Activated CD4-positive, alpha-beta memory T cell treated with anti-CD3 and anti-CD28 coated beads, Interleukin-2, amount 10 ng/mL, durations not matched to agents 7 days and 5 days (primary cell): Measurements from ENCODE around the gene BLOC1S4. TPM values are rescaled to one million over a fixed set of nuclear protein-coding genes. Genes with fewer than 3 reads are reported as not detected.
"Not testable (repeated sequence)": the region's sequence is repeated elsewhere in the genome, so short reads cannot be mapped to it uniquely, and the experiment has no call there.

Experiments
- CTCF ChIA-PET: fragments of 350-600 bp; sonication (Branson Sonifier 250); formaldehyde crosslinking; loops from one replicate; lab custom pipeline; 2021; ENCODE audit warnings: antibody characterized with exemption, inconsistent platforms; lab: Charles Lee
- POLR2A ChIA-PET: fragments of 350-600 bp; sonication (Branson Sonifier 250); formaldehyde crosslinking; loops from one replicate; lab custom pipeline; 2021; ENCODE audit warnings: antibody characterized with exemption; lab: Charles Lee
- DNase-seq: peaks from one replicate; pipeline ENCODE4 v3.0.0-alpha.2; 2020
- H3K27ac Mint-ChIP-seq: one replicate; pipeline ENCODE4 v1.8.0; 2021; ENCODE audit warnings: mild to moderate bottlenecking, mixed read lengths
- H3K27me3 Mint-ChIP-seq: one replicate; pipeline ENCODE4 v1.8.0; 2021; ENCODE audit warnings: mixed read lengths
- H3K36me3 Mint-ChIP-seq: one replicate; pipeline ENCODE4 v1.8.0; 2021; ENCODE audit warnings: low read depth, mixed read lengths
- H3K4me1 Mint-ChIP-seq: one replicate; pipeline ENCODE4 v1.8.0; 2021; ENCODE audit warnings: mixed read lengths
- H3K4me3 Mint-ChIP-seq: one replicate; pipeline ENCODE4 v1.8.0; 2021; ENCODE audit warnings: mild to moderate bottlenecking, mixed read lengths
- H3K9me3 Mint-ChIP-seq: one replicate; pipeline ENCODE4 v1.8.0; 2021; ENCODE audit warnings: mixed read lengths
- total RNA-seq, 2 experiments: library from RNA; stranded (reverse); gene quantifications; one replicate each; pipeline ENCODE4 v1.2.3, GENCODE V29; 2021

The BLOC1S4 gene, protein sequence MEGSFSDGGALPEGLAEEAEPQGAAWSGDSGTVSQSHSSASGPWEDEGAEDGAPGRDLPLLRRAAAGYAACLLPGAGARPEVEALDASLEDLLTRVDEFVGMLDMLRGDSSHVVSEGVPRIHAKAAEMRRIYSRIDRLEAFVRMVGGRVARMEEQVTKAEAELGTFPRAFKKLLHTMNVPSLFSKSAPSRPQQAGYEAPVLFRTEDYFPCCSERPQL
- 10 to 100 TPM; 22.9 to 23.2 TPM for total RNA-seq

GRCh38 chr4:6716018-6716911, at the start of gene BLOC1S4:
Gene BLOC1S4 (plus strand): TSS chr4:6716174. CDS start chr4:6716210, 36 bp downstream.
- H3K4me3 Mint-ChIP-seq, result peak within 1 kb of the TSS; percentile 88
- H3K9me3 Mint-ChIP-seq, result peaks cover 4% of the 10 kb centered on the region
- DNase-seq, result peak; percentile 91
- ChIA-PET POLR2A (interaction anchor here (0.6 to 6.7 kb wide), 20 partner anchors 8 to 386 kb away, joined by 3 to 84 read pairs (median 9); partner anchors contain the start of genes GRPEL1, KIAA0232, MRFAP1 and S100P), CTCF (interaction anchor here (0.9 to 5.6 kb wide), 12 partner anchors 9 to 354 kb away, joined by 3 to 145 read pairs (median 6); partner anchors contain the start of gene GRPEL1)
- H3K36me3 Mint-ChIP-seq, result peaks cover 17% of the 10 kb centered on the region
- H3K4me1 Mint-ChIP-seq, result peaks cover 36% of the 10 kb centered on the region
- no peaks in the 10 kb centered on the region for H3K27me3 Mint-ChIP-seq
- H3K27ac Mint-ChIP-seq, result peak within 1 kb of the TSS; percentile 87

DNA sequence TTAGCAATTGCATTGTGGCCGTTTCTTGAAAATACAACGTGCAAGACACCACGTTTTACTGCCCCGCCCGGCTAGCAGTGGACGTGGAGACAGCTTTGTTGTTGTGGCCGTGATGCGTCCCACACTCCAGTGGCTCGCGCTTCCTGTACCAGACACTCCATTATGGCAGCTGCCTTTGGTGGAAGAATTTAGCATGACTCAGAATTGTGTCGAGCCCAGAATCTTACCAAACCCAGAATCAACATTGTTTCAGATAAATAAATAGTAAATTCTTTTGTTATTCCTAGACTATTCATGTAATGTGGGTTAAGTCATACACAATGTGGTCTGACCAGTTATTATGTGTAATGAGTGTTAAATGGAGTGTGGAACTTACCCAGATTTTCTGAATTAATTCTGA, 47.6 kb upstream of the BLOC1S4 start:
- no peak for DNase-seq
- POLR2A ChIA-PET, result no interaction called here
- Mint-ChIP-seq H3K27me3 (peaks cover 6% of the 10 kb centered on the region), H3K27ac (no peak overlapping the region), H3K4me1 (peaks cover 4% of the 10 kb centered on the region), H3K9me3 (no peaks in the 10 kb centered on the region), H3K4me3 (no peak overlapping the region), H3K36me3 (no peaks in the 10 kb centered on the region)
- CTCF ChIA-PET, result no interaction called here

DNA sequence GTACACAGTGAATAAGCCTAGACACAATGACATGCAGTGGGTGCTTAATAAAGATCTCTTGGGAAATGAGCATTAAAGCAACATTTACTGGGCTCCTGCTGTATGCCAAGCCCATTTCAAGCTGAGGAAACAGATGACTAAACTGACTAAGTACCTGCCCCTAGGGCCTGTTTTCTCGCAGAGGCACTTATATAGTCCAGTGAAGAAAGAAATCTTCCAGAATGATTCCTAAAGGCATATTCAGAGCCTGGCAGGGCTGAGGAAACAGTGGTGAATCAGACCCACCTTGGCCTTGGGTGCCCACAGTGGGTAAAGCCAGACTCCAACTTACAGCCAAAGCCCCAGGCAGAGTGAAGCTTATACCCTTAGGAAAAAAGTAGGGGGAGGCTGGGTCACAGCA, 44.3 kb upstream of the BLOC1S4 start:
- H3K4me3 Mint-ChIP-seq, result no peak overlapping the region
- CTCF ChIA-PET, result interaction anchor here (1.1 to 6.8 kb wide), 3 partner anchors 20 to 47 kb away, joined by 3 to 180 read pairs (median 74); partner anchors contain the start of genes BLOC1S4 and S100P
- DNase-seq, result no peak
- no peaks in the 10 kb centered on the region for H3K9me3 Mint-ChIP-seq
- POLR2A ChIA-PET, result interaction anchor here (1.1 to 8.1 kb wide), 4 partner anchors 20 to 38 kb away, joined by 3 to 374 read pairs (median 75); partner anchors contain the start of genes MRFAP1, MRFAP1L1 and S100P
- H3K27ac Mint-ChIP-seq, result no peak overlapping the region
- H3K36me3 Mint-ChIP-seq, result peaks cover 29% of the 10 kb centered on the region
- peaks cover 28% of the 10 kb centered on the region for H3K4me1 Mint-ChIP-seq
- H3K27me3 Mint-ChIP-seq, result no peaks in the 10 kb centered on the region

DNA sequence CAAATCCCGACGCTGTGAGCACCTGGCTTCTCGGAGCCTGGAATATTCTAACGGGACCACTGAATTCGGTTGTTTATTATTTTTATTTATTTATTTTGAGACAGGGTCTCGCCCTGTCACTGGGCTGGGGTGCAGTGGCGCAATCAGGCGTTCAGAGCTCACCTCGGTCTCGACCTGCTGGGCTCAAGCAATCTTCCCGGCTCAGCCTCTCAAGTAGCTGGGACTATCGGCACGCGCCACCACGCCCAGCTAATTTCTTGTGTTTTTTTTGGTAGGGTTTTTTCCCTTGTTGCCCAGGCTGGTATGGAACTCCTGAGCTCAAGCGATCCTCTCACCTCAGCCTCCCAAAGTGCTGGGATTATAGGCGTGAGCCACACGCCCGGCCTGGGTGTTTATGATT, 43.8 kb upstream of the BLOC1S4 start:
- Mint-ChIP-seq H3K36me3 (peaks cover 34% of the 10 kb centered on the region), H3K27me3 (no peaks in the 10 kb centered on the region), H3K9me3 (no peaks in the 10 kb centered on the region), H3K27ac (no peak overlapping the region), H3K4me1 (peaks cover 33% of the 10 kb centered on the region), H3K4me3 (no peak overlapping the region)
- POLR2A ChIA-PET, result interaction anchor here (1.1 to 8.1 kb wide), 7 partner anchors 8 to 237 kb away, joined by 3 to 374 read pairs (median 20); partner anchors contain the start of genes BLOC1S4, MRFAP1, MRFAP1L1 and S100P
- no peak for DNase-seq
- CTCF ChIA-PET, result interaction anchor here (1.1 to 6.8 kb wide), 3 partner anchors 20 to 46 kb away, joined by 3 to 180 read pairs (median 74); partner anchors contain the start of genes BLOC1S4 and S100P

DNA sequence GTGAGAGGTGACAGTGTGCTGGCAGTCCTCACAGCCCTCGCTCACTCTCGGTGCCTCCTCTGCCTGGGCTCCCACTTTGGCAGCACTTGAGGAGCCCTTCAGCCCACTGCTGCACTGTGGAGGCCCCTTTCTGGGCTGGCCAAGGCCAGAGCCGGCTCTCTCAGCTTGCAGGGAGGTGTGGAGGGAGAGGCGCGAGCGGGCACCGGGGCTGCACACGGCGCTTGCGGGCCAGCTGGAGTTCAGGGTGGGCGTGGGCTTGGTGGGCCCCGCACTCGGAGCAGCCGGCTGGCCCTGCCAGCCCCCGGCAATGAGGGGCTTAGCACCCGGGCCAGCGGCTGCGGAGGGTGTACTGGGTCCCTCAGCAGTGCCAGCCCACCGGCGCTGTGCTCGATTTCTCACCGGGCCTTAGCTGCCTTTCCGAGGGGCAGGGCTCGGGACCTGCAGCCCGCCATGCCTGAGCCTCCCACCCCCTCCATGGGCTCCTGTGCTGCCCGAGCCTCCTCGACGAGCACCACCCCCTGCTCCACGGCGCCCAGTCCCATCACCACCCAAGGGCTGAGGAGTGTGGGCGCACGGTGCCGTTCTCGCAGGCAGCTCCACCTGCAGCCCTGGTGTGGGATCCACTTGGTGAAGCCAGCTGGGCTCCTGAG, 43.3 kb upstream of the BLOC1S4 start:
- POLR2A ChIA-PET, result interaction anchor here (0.8 to 8.1 kb wide), 21 partner anchors 8 to 492 kb away, joined by 3 to 374 read pairs (median 6); partner anchors contain the start of genes BLOC1S4, GRPEL1, MAN2B2 and MRFAP1
- H3K9me3 Mint-ChIP-seq, H3K4me3 Mint-ChIP-seq, H3K27me3 Mint-ChIP-seq, H3K27ac Mint-ChIP-seq, DNase-seq: not testable (repeated sequence)
- CTCF ChIA-PET, result interaction anchor here (1.0 to 6.8 kb wide), 10 partner anchors 8 to 395 kb away, joined by 3 to 180 read pairs (median 28); partner anchors contain the start of genes BLOC1S4, GRPEL1, MRFAP1 and MRFAP1L1
- Mint-ChIP-seq H3K36me3 (peaks cover 39% of the 10 kb centered on the region), H3K4me1 (peaks cover 39% of the 10 kb centered on the region)

DNA sequence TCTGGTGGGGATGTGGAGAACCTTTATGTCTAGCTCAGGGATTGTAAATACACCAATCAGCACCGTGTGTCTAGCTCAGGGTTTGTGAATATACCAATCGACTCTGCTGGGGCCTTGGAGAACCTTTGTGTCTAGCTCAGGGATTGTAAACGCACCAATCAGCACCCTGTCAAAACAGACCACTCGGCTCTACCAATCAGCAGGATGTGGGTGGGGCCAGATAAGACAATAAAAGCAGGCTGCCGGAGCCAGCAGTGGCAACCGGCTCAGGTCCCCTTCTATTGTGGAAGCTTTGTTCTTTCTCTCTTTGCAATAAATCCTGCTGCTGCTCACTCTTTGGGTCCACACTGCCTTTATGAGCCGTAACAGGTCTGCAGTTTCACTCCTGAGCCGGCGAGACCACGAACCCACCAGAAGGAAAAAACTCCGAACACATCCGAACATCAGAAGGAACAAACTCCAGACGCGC, 42.7 kb upstream of the BLOC1S4 start:
- H3K36me3 Mint-ChIP-seq, result peaks cover 41% of the 10 kb centered on the region
- not testable (repeated sequence) for H3K27me3 Mint-ChIP-seq, H3K9me3 Mint-ChIP-seq
- H3K27ac Mint-ChIP-seq, result peak overlapping the region; percentile 96
- peaks cover 41% of the 10 kb centered on the region for H3K4me1 Mint-ChIP-seq
- POLR2A ChIA-PET, result interaction anchor here (0.8 to 8.1 kb wide), 24 partner anchors 9 to 493 kb away, joined by 3 to 374 read pairs (median 6); partner anchors contain the start of genes BLOC1S4, GRPEL1, MAN2B2 and MRFAP1
- peak overlapping the region; percentile 97 for H3K4me3 Mint-ChIP-seq
- peak; percentile 58 for DNase-seq
- CTCF ChIA-PET, result interaction anchor here (1.0 to 6.8 kb wide), 10 partner anchors 9 to 395 kb away, joined by 3 to 180 read pairs (median 28); partner anchors contain the start of genes BLOC1S4, GRPEL1, MRFAP1 and MRFAP1L1

DNA sequence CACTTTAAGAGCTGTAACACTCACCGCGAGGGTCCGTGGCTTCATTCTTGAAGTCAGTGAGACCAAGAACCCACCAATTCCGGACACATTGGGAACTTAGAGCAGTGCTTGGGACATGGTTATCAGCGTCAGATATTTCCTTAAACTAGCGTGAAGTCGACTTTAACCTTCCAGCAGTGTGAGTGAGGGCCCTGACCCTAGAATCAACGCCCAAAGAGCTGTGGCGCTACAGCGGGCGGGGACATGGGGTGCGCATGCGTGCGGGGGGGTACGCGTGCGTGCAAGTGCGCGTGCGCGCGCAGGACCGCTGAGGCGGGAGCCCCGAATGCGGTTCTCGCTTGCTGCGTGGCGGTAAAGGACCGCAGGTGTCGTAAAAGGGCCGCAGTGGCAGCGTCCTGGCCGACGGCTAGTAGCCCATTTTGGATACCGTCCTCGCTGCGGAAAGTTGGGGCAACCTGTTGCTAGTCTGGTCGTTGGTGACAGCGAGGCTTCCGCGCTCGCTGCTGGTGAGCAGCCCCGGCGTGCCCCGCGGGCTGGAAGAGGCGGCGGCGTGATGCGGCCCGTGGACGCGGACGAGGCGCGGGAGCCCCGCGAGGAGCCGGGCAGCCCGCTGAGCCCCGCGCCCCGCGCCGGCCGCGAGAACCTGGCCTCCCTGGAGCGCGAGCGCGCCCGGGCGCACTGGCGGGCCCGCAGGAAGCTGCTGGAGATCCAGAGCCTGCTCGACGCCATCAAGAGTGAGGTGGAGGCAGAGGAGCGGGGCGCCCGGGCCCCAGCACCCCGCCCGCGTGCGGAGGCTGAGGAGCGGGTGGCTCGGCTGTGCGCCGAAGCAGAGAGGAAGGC, 42.1 kb upstream of the BLOC1S4 start:
- Mint-ChIP-seq H3K27me3 (no peaks in the 10 kb centered on the region), H3K9me3 (no peaks in the 10 kb centered on the region), H3K4me1 (peaks cover 48% of the 10 kb centered on the region), H3K27ac (peak overlapping the region; percentile 96), H3K4me3 (peak overlapping the region; percentile 97), H3K36me3 (peaks cover 48% of the 10 kb centered on the region)
- ChIA-PET POLR2A (interaction anchor here (0.6 to 8.1 kb wide), 35 partner anchors 10 to 493 kb away, joined by 3 to 374 read pairs (median 5); partner anchors contain the start of genes BLOC1S4, GRPEL1, MAN2B2 and MRFAP1), CTCF (interaction anchor here (1.0 to 6.8 kb wide), 18 partner anchors 10 to 396 kb away, joined by 3 to 180 read pairs (median 7); partner anchors contain the start of genes BLOC1S4, GRPEL1, MAN2B2 and MRFAP1)
- peak; percentile 95 for DNase-seq

DNA sequence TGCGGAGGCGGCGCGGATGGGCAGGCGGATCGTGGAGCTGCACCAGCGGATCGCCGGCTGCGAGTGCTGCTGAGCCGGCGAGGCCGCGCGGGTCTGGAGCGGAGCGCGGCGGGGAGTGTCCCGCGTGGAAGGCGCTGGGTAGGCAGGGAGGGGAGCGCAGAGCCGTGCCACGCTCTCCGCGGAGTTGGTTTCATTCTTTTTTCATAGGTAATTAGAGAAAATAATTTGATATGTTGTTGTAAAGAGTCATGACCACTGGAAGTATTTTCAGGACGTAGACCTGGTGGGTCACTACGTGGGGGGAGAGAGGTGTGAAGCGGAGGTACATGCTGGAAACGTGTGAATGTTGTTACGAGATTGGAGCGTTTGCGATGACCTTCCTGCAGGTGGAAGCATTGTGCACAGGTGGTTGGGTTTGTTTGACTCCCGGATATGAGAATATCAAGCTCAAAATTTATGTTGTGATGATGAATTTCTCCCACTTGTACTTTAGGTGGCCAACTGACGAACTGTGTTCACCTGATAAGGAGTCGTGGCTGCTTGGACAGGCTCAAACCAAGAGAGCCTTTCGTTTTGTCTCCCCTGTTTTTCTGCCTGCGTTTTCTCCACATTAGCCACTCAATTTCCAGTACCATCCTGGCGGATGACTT, 41.3 kb upstream of the BLOC1S4 start:
- peak; percentile 76 for DNase-seq
- peak overlapping the region; percentile 97 for H3K4me3 Mint-ChIP-seq
- CTCF ChIA-PET, result interaction anchor here (0.7 to 6.8 kb wide), 20 partner anchors 9 to 395 kb away, joined by 3 to 180 read pairs (median 6); partner anchors contain the start of genes BLOC1S4, GRPEL1, MAN2B2 and MRFAP1
- peak overlapping the region; percentile 96 for H3K27ac Mint-ChIP-seq
- H3K36me3 Mint-ChIP-seq, result peaks cover 53% of the 10 kb centered on the region
- H3K27me3 Mint-ChIP-seq, result no peaks in the 10 kb centered on the region
- H3K9me3 Mint-ChIP-seq, result no peaks in the 10 kb centered on the region
- peaks cover 52% of the 10 kb centered on the region for H3K4me1 Mint-ChIP-seq
- POLR2A ChIA-PET, result interaction anchor here (0.6 to 8.1 kb wide), 25 partner anchors 10 to 1290 kb away, joined by 3 to 374 read pairs (median 5); partner anchors contain the start of genes BLOC1S4, GRPEL1, MAN2B2 and MRFAP1

DNA sequence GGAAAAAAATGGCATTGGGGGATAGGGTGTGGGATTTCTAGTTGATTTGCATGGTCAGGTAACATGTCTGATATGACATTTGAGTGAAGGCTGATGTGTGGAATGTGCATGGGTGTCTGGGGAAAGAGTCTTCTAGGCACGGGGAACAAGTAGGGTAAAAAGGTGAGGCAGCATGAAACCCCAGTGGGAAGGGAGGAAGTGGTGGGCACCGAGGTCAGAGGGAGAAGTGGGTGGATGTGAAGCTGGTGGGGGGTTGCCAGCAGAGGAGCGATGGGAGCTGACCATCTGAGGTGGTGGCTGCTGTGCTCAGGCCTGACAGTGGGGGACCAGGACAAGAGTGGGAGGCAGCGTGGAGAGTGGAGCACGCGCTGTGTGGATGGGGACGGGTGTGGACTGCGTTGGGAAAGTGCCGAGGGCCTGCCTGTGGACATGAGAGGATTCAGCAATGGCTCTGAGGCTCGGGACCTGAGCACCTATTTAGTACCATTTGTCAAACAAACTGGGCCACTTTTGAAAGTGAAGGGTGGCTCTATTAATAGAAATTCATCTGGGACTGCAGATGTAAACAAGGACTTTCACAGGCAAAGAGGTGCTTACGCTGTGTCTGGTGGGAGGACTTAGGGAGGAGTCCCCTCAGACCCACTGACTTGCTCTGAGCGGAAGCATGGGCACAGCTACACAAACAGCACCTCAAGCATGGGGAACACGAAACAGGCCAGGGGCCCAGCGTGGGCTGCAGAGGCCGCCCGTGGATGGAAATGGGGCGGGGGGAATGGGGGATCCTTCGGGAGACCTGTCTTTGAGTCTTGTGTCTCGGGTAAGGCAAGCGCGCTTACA, 39.0 kb upstream of the BLOC1S4 start:
- peaks cover 57% of the 10 kb centered on the region for H3K4me1 Mint-ChIP-seq
- no peaks in the 10 kb centered on the region for H3K27me3 Mint-ChIP-seq
- peak overlapping the region; percentile 97 for H3K4me3 Mint-ChIP-seq
- CTCF ChIA-PET, result interaction anchor here (1.0 to 6.8 kb wide), 3 partner anchors 15 to 27 kb away, joined by 3 to 180 read pairs (median 68); partner anchors contain the start of gene S100P
- no peak for DNase-seq
- peaks cover 64% of the 10 kb centered on the region for H3K36me3 Mint-ChIP-seq
- no peaks in the 10 kb centered on the region for H3K9me3 Mint-ChIP-seq
- peak overlapping the region; percentile 96 for H3K27ac Mint-ChIP-seq
- POLR2A ChIA-PET, result interaction anchor here (1.6 to 8.1 kb wide), 7 partner anchors 7 to 391 kb away, joined by 9 to 374 read pairs (median 30); partner anchors contain the start of genes GRPEL1, MRFAP1, MRFAP1L1 and S100P
